ENCODE measurements around the gene DPM3.
A peak's percentile ranks its signal among the peaks of the same experiment; 100 is the strongest.

The DPM3 gene

GRCh38 chr1:155131856-155132255, 8.5 kb downstream of the DPM3 start:
- H3K27me3 ChIP-seq (ENCODE audit: control insufficient read depth, insufficient read depth, low read length, poor library complexity, severe bottlenecking), result peaks cover 40% of the 10 kb centered on the region
- H3K9me3 ChIP-seq (ENCODE audit: control insufficient read depth, low read length), result no peaks in the 10 kb centered on the region
- H3K27ac ChIP-seq (ENCODE audit: insufficient read depth, low read depth, low read length, poor library complexity, severe bottlenecking), result no peak overlapping the region
- H3K36me3 ChIP-seq (ENCODE audit: control insufficient read depth, insufficient read depth, low read length), result no peaks in the 10 kb centered on the region
- WGBS, 2 experiments, result 71 to 82% methylated on average over 1 of the region's 2 CpGs
- H3K4me1 ChIP-seq (ENCODE audit: control insufficient read depth, insufficient read depth, low read length), result peaks cover 41% of the 10 kb centered on the region
- H3K4me3 ChIP-seq (ENCODE audit: insufficient read depth, low read depth, low read length), result no peak overlapping the region

GRCh38 chr1:155131285-155131684, 9.0 kb downstream of the DPM3 start:
- Histone ChIP-seq H3K27me3 (ENCODE audit: control insufficient read depth, insufficient read depth, low read length, poor library complexity, severe bottlenecking) (peaks cover 45% of the 10 kb centered on the region), H3K27ac (ENCODE audit: insufficient read depth, low read depth, low read length, poor library complexity, severe bottlenecking) (no peak overlapping the region), H3K9me3 (ENCODE audit: control insufficient read depth, low read length) (no peaks in the 10 kb centered on the region), H3K36me3 (ENCODE audit: control insufficient read depth, insufficient read depth, low read length) (no peaks in the 10 kb centered on the region), H3K4me3 (ENCODE audit: insufficient read depth, low read depth, low read length) (no peak overlapping the region), H3K4me1 (ENCODE audit: control insufficient read depth, insufficient read depth, low read length) (peaks cover 45% of the 10 kb centered on the region)
- 95 to 96% methylated on average over 8 of the region's 8 CpGs for WGBS, 2 experiments

GRCh38 chr1:155130272-155131006, 9.9 kb downstream of the DPM3 start:
- Histone ChIP-seq H3K27me3 (ENCODE audit: control insufficient read depth, insufficient read depth, low read length, poor library complexity, severe bottlenecking) (peaks cover 54% of the 10 kb centered on the region), H3K9me3 (ENCODE audit: control insufficient read depth, low read length) (no peaks in the 10 kb centered on the region), H3K36me3 (ENCODE audit: control insufficient read depth, insufficient read depth, low read length) (no peaks in the 10 kb centered on the region), H3K4me1 (ENCODE audit: control insufficient read depth, insufficient read depth, low read length) (peaks cover 51% of the 10 kb centered on the region), H3K27ac (ENCODE audit: insufficient read depth, low read depth, low read length, poor library complexity, severe bottlenecking) (no peak overlapping the region), H3K4me3 (ENCODE audit: insufficient read depth, low read depth, low read length) (peak overlapping the region; percentile 12)
- 33 to 34% methylated on average over 6 of the region's 6 CpGs for WGBS, 2 experiments

GRCh38 chr1:155128755-155129473, 11.4 kb downstream of the DPM3 start:
- Histone ChIP-seq H3K27me3 (ENCODE audit: control insufficient read depth, insufficient read depth, low read length, poor library complexity, severe bottlenecking) (peaks cover 69% of the 10 kb centered on the region), H3K4me3 (ENCODE audit: insufficient read depth, low read depth, low read length) (peak overlapping the region; percentile 0), H3K27ac (ENCODE audit: insufficient read depth, low read depth, low read length, poor library complexity, severe bottlenecking) (no peak overlapping the region), H3K4me1 (ENCODE audit: control insufficient read depth, insufficient read depth, low read length) (peaks cover 57% of the 10 kb centered on the region), H3K36me3 (ENCODE audit: control insufficient read depth, insufficient read depth, low read length) (no peaks in the 10 kb centered on the region), H3K9me3 (ENCODE audit: control insufficient read depth, low read length) (no peaks in the 10 kb centered on the region)
- 28 to 42% methylated on average over 14 of the region's 14 CpGs for WGBS, 2 experiments

- Histone ChIP-seq H3K27ac (ENCODE audit: insufficient read depth, low read depth, low read length, poor library complexity, severe bottlenecking) (no peak overlapping the region), H3K4me3 (ENCODE audit: insufficient read depth, low read depth, low read length) (peak overlapping the region; percentile 39), H3K4me1 (ENCODE audit: control insufficient read depth, insufficient read depth, low read length) (peaks cover 57% of the 10 kb centered on the region), H3K36me3 (ENCODE audit: control insufficient read depth, insufficient read depth, low read length) (no peaks in the 10 kb centered on the region), H3K27me3 (ENCODE audit: control insufficient read depth, insufficient read depth, low read length, poor library complexity, severe bottlenecking) (peaks cover 71% of the 10 kb centered on the region), H3K9me3 (ENCODE audit: control insufficient read depth, low read length) (no peaks in the 10 kb centered on the region)
- 7% methylated on average over 17 of the region's 17 CpGs for WGBS, 2 experiments
These were observed 12.2 kb downstream of the DPM3 start for GRCh38 chr1:155127967-155128754.

- 0 to 1% methylated on average over 75 of the region's 76 CpGs for WGBS, 2 experiments
- Histone ChIP-seq H3K27me3 (ENCODE audit: control insufficient read depth, insufficient read depth, low read length, poor library complexity, severe bottlenecking) (peaks cover 71% of the 10 kb centered on the region), H3K9me3 (ENCODE audit: control insufficient read depth, low read length) (no peaks in the 10 kb centered on the region), H3K27ac (ENCODE audit: insufficient read depth, low read depth, low read length, poor library complexity, severe bottlenecking) (no peak within 1 kb of the TSS), H3K4me1 (ENCODE audit: control insufficient read depth, insufficient read depth, low read length) (peaks cover 57% of the 10 kb centered on the region), H3K4me3 (ENCODE audit: insufficient read depth, low read depth, low read length) (peak within 1 kb of the TSS; percentile 39), H3K36me3 (ENCODE audit: control insufficient read depth, insufficient read depth, low read length) (no peaks in the 10 kb centered on the region)
These were observed 13.0 kb downstream of the DPM3 start, which contains the start of gene EFNA1 for GRCh38 chr1:155127105-155127966. EFNA1 (plus strand) TSS chr1:155127876; CDS start chr1:155127978, 102 bp downstream.

GRCh38 chr1:155126556-155127104, 13.7 kb downstream of the DPM3 start:
- H3K4me3 ChIP-seq (ENCODE audit: insufficient read depth, low read depth, low read length), result peak overlapping the region; percentile 39
- H3K4me1 ChIP-seq (ENCODE audit: control insufficient read depth, insufficient read depth, low read length), result peaks cover 57% of the 10 kb centered on the region
- H3K36me3 ChIP-seq (ENCODE audit: control insufficient read depth, insufficient read depth, low read length), result no peaks in the 10 kb centered on the region
- 1% methylated on average over 32 of the region's 32 CpGs for WGBS, 2 experiments
- H3K27ac ChIP-seq (ENCODE audit: insufficient read depth, low read depth, low read length, poor library complexity, severe bottlenecking), result no peak overlapping the region
- H3K9me3 ChIP-seq (ENCODE audit: control insufficient read depth, low read length), result no peaks in the 10 kb centered on the region
- H3K27me3 ChIP-seq (ENCODE audit: control insufficient read depth, insufficient read depth, low read length, poor library complexity, severe bottlenecking), result peaks cover 71% of the 10 kb centered on the region

- 3% methylated on average over 53 of the region's 53 CpGs for WGBS, 2 experiments
- Histone ChIP-seq H3K27ac (ENCODE audit: insufficient read depth, low read depth, low read length, poor library complexity, severe bottlenecking) (no peak overlapping the region), H3K4me3 (ENCODE audit: insufficient read depth, low read depth, low read length) (peak overlapping the region; percentile 39), H3K27me3 (ENCODE audit: control insufficient read depth, insufficient read depth, low read length, poor library complexity, severe bottlenecking) (peaks cover 71% of the 10 kb centered on the region), H3K9me3 (ENCODE audit: control insufficient read depth, low read length) (no peaks in the 10 kb centered on the region), H3K36me3 (ENCODE audit: control insufficient read depth, insufficient read depth, low read length) (no peaks in the 10 kb centered on the region), H3K4me1 (ENCODE audit: control insufficient read depth, insufficient read depth, low read length) (peaks cover 57% of the 10 kb centered on the region)
These were observed 14.3 kb downstream of the DPM3 start for GRCh38 chr1:155125946-155126555.

- Histone ChIP-seq H3K27ac (ENCODE audit: insufficient read depth, low read depth, low read length, poor library complexity, severe bottlenecking) (no peak overlapping the region), H3K27me3 (ENCODE audit: control insufficient read depth, insufficient read depth, low read length, poor library complexity, severe bottlenecking) (peaks cover 68% of the 10 kb centered on the region), H3K9me3 (ENCODE audit: control insufficient read depth, low read length) (no peaks in the 10 kb centered on the region), H3K4me1 (ENCODE audit: control insufficient read depth, insufficient read depth, low read length) (peaks cover 53% of the 10 kb centered on the region), H3K4me3 (ENCODE audit: insufficient read depth, low read depth, low read length) (peak overlapping the region; percentile 6), H3K36me3 (ENCODE audit: control insufficient read depth, insufficient read depth, low read length) (no peaks in the 10 kb centered on the region)
- 36% methylated on average over 11 of the region's 11 CpGs for whole genome bisulfite sequencing, 2 experiments
These were observed 14.8 kb downstream of the DPM3 start for GRCh38 chr1:155125511-155125945.
